Stimulated activated CD4-positive, alpha-beta T cell treated with anti-CD3 and anti-CD28 coated beads, Interleukin-4, amount 100 ng/mL, for 4 hours (primary cell): ENCODE results near the gene MYCN.

Source experiments
- DNase-seq, 2 experiments: peaks; one replicate each; pipeline ENCODE4 v3.0.0-alpha.2; 2020

MYCN gene

GRCh38 chr2:15980605-15981098, 40.3 kb downstream of the MYCN start:
- DNase-seq = no peak

DNA sequence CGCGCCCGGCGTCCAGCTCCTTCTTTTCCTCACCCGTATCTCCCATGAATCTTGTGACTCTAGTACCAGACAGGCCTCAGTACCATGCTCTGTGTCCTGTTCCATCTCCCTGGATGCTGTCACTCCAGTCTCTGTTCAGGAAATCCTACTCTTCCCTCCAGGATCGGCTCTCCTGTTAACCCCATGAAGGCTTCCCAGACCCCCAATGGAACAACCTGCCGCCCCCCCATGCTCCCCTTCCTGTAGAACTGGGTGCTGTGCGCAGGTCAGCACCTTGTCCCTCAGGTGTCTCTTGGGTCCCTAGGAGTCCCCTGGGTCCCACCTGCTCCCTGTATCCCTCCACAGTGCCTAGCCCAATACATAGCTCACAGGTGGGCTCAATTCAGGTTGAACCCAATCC, 41.3 kb downstream of the MYCN start:
- DNase-seq = no peak

DNA sequence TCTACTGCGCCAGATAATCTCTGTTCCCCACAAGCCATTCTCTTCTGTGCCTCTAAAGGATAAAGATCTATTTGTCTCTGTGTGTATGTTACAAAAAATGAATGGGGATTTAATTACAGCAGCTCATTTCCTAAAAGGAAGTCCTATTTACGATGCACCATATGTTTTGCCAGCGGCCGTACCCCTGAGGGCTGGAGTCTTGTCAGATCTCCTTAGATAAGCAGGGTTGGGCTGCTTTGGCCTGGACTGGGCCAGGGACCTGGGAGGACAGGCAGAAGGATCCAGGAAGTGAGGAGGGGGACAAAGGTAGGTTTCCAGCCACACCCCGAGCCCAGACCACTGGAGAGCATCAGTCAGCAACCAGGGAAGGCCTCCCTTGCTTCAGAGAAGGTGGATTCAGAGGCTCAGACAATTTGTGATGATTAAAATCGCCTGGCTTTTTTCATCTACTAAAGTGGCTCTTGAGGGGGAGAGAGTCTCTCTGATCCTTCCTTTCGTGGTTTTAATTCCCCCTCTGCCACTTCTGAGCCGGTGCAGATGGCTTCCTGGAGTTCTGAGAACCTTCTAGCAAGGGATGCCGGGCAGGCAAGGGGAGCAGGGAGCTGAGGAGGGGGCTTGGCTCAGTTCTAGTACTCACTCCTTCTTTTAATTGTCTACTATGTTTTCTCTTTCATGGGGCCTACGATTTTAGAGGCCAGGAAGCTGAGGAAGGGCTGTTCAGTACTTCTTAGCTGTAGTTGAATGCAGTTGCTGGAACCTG, 42.1 kb downstream of the MYCN start:
- DNase-seq = no peak

GRCh38 chr2:15983496-15983895, 43.1 kb downstream of the MYCN start:
- no peak for DNase-seq

GRCh38 chr2:15984368-15985255, 44.3 kb downstream of the MYCN start:
- no peak for DNase-seq

DNA sequence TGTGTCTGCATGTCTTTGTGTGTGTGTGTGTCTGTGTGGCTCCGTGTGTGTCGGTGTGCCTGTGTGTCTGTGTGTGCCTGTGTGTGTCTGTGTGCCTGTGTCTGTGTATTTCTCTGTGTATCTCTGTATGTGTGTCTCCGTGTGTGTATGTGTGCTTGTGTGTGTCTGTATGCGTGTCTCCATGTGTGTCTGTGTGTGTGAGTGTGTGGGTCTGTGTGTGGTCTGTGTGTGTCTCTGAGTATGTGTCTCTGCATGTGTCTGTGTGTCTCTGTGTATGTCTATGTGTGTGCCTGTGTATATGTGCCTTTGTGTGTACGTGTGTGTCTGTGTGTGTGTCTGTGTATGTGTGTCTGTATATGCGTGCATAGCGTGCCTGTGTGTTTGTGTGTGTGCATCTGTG, 45.2 kb downstream of the MYCN start:
- DNase-seq = no peak

GRCh38 chr2:15986068-15986560, 45.8 kb downstream of the MYCN start:
- DNase-seq = no peak

DNA sequence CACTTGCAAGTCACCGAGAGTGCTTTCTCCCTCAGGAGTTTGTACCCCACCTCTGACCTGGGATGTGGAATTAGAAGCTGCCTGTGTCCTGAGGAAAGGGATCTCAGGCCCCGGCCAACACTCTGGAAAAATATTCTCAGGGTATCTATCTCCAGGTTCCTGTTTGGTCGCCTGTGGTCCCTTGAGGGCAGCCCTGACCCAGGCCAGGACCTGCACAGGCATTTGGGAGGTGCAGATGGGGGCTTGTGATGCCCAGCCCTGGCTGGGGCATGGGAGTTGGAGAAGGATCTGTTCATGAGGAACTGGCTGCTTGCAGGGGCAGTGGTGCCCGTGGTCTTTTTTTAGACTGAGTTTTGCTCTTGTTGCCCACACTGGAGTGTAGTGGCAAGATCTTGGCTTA, 46.3 kb downstream of the MYCN start:
- DNase-seq = no peak

GRCh38 chr2:15988733-15989132, 48.4 kb downstream of the MYCN start:
- no peak for DNase-seq

- DNase-seq = no peak
Measured at GRCh38 chr2:15989559-15989958, 49.2 kb downstream of the MYCN start.

GRCh38 chr2:15990151-15991101, 50.1 kb downstream of the MYCN start:
- DNase-seq = no peak

GRCh38 chr2:15991231-15991630, 50.9 kb downstream of the MYCN start:
- no peak for DNase-seq

GRCh38 chr2:15992457-15993231, 52.3 kb downstream of the MYCN start:
- no peak for DNase-seq

GRCh38 chr2:15993232-15993610, 52.9 kb downstream of the MYCN start:
- no peak for DNase-seq

DNA sequence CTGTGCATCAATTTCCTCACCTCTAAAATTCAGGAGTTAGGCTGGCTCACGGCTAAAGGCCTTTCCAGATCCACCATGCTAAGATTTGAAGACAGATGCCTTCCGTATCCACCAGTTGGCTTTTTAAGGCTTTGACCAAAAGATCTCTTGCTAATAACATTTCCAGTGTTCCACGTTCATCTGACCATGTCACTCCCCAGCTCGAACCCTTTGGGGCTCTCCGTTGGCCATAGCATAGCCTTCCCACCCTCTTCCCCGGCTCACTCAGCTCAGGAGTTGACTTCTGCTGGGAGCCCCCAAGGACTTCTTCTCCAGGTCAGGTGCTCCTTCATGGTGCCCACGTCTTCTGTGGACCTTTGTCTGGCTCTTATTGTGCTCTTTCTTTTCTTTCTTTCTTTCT, 53.3 kb downstream of the MYCN start:
- no peak for DNase-seq

DNA sequence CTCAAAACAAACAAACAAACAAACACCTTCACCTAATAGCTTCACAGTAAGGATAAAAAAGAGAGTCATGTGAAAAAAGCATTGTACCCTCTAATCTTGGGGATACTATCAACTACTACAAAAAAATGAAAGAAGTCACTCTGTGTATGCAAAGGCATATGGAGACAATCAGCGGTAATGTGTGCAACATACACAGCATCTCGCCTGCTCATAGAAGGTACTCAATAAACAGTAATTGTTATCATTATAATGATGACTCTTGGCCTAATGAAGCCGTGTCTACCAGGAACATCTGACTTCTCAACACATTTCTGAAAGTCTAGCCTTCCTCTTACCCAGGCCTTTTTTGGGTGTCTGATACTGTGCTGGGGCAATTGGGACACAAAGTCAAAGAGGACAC, 55.3 kb downstream of the MYCN start:
- no peak for DNase-seq
